GM23248 (cell line): Measurements from ENCODE around the gene B4GALT5.

ENCODE experiments used
- EZH2 ChIP-seq: fragments of 200-600 bp; sonication (generic); IDR thresholded peaks from 2 replicates; pipeline ENCODE4 v1.6.1; 2018; ENCODE audit warnings: antibody characterized with exemption, mild to moderate bottlenecking; ENCODE audit not compliant: insufficient read depth, poor library complexity, severe bottlenecking
- EZH2phosphoT487 ChIP-seq: fragments of 200-600 bp; sonication (generic); IDR thresholded peaks from 2 replicates; pipeline ENCODE4 v1.6.1; 2018; ENCODE audit warnings: antibody characterized with exemption, moderate library complexity, mild to moderate bottlenecking, low read depth; ENCODE audit not compliant: insufficient read depth

DNA sequence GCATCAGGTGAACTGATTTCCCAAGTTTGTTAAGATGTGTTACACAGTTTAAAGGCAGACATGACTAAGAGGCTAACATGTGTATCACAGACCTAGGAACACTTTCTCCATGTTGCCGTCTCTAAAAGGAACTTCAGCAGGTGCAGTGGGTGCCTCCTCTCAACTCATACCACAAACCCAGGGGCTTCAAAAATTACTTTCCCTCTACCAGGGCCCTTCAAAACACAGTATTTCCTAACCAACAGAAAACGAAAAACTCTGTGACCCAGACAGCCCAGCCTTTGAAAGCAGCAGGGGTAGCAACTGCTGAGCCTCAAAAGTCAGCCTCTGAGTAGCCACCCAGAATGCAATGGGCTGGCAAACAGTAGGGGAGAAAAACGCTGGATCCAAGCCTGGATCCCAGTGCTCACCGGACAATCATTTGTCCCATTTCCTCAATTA, 28.5 kb downstream of the B4GALT5 start:
- TF ChIP-seq EZH2 (no peak), EZH2phosphoT487 (no peak)
